Brain microvascular endothelial cell (primary cell): Measurements from ENCODE around the gene MKRN2.
A peak's percentile ranks its signal among the peaks of the same experiment; 100 is the strongest.

Experiments
- DNase-seq: peaks from one replicate; pipeline ENCODE4 v3.0.0-alpha.2; 2020
- H3K27ac ChIP-seq: fragments of 250-450 bp; sonication (Bioruptor Pico); 2 replicates; pipeline ENCODE4 v1.5.1; 2020; ENCODE audit warnings: mild to moderate bottlenecking, moderate library complexity
- H3K27me3 ChIP-seq: fragments of 250-450 bp; sonication (Bioruptor Pico); replicated peaks from 2 replicates; pipeline ENCODE4 v1.5.1; 2020; ENCODE audit warnings: mild to moderate bottlenecking
- H3K36me3 ChIP-seq: fragments of 250-450 bp; sonication (Bioruptor Pico); replicated peaks from 2 replicates; pipeline ENCODE4 v1.5.1; 2020; ENCODE audit warnings: mild to moderate bottlenecking
- H3K4me3 ChIP-seq: 2 replicates; pipeline ENCODE4 v1.5.1; 2011; ENCODE audit warnings: low read depth, mild to moderate bottlenecking, control low read depth, low read length, moderate library complexity
- CTCF ChIP-seq: IDR thresholded peaks from 2 replicates; pipeline ENCODE4 v1.5.1; 2011; ENCODE audit warnings: low read depth, mild to moderate bottlenecking, moderate library complexity, low read length, control low read depth, inconsistent platforms; ENCODE audit errors: missing control alignments
- in situ Hi-C: cut with HindIII; loops from 2 replicates; pipeline ENCODE4 v1.10.0; 2017; ENCODE audit warnings: low sequenced_read_pairs, low pct_ligation_motif_present

MKRN2 gene

GRCh38 chr3:12556690-12557472 is at the start of gene MKRN2:
MKRN2 (plus strand) TSS chr3:12557087; CDS start chr3:12557151, 64 bp downstream.
- DNase-seq: peak; percentile 69
- Histone ChIP-seq H3K27ac (peak within 1 kb of the TSS; percentile 82), H3K4me3 (peak within 1 kb of the TSS; percentile 87)

GRCh38 chr3:12507591-12508281 is 49.2 kb upstream of the MKRN2 start:
- H3K4me3 ChIP-seq: peak overlapping the region; percentile 36
- no peak for TF ChIP-seq CTCF
- H3K27ac ChIP-seq: peak overlapping the region; percentile 77
- H3K36me3 ChIP-seq: no peaks in the 10 kb centered on the region
- in situ Hi-C loops: no loop called here
- H3K27me3 ChIP-seq: no peaks in the 10 kb centered on the region
- DNase-seq: peak; percentile 37

More at GRCh38 chr3:12556690-12557472, at the start of gene MKRN2:
- H3K36me3 ChIP-seq: no peaks in the 10 kb centered on the region
- no peak for TF ChIP-seq CTCF
- in situ Hi-C loops: no loop called here
- H3K27me3 ChIP-seq: no peaks in the 10 kb centered on the region

GRCh38 chr3:12508291-12508700 is 48.6 kb upstream of the MKRN2 start:
- H3K4me3 ChIP-seq: peak overlapping the region; percentile 36
- in situ Hi-C loops: no loop called here
- no peak for TF ChIP-seq CTCF
- peak; percentile 98 for DNase-seq
- peak overlapping the region; percentile 77 for H3K27ac ChIP-seq
- H3K36me3 ChIP-seq: no peaks in the 10 kb centered on the region
- H3K27me3 ChIP-seq: no peaks in the 10 kb centered on the region

- in situ Hi-C loops: no loop called here
- no peak for TF ChIP-seq CTCF
- Histone ChIP-seq H3K36me3 (no peaks in the 10 kb centered on the region), H3K4me3 (no peak overlapping the region), H3K27me3 (no peaks in the 10 kb centered on the region), H3K27ac (no peak overlapping the region)
- DNase-seq: no peak
Measured at GRCh38 chr3:12509466-12509865, 47.4 kb upstream of the MKRN2 start.

GRCh38 chr3:12512534-12513118 is 44.3 kb upstream of the MKRN2 start:
- Histone ChIP-seq H3K27ac (no peak overlapping the region), H3K4me3 (no peak overlapping the region), H3K27me3 (no peaks in the 10 kb centered on the region), H3K36me3 (no peaks in the 10 kb centered on the region)
- in situ Hi-C loops: no loop called here
- no peak for DNase-seq
- TF ChIP-seq CTCF: no peak
